H1 (cell line): ENCODE data around the gene HES3. TPM values are rescaled to one million over a fixed set of nuclear protein-coding genes. Genes with fewer than 3 reads are reported as not detected.
A peak's percentile ranks its signal among the peaks of the same experiment; 100 is the strongest.

Source experiments
- CTCF ChIA-PET: fragments of 300-600 bp; sonication (Branson Sonifier 250); formaldehyde crosslinking; loops from one replicate; lab custom pipeline; 2021; ENCODE audit not compliant: partially characterized antibody; lab: Charles Lee
- POLR2A ChIA-PET: fragments of 300-600 bp; sonication (Branson Sonifier 250); formaldehyde crosslinking; loops from one replicate; lab custom pipeline; 2021; ENCODE audit warnings: inconsistent platforms; ENCODE audit not compliant: partially characterized antibody; lab: Charles Lee
- DNase-seq, 2 experiments: peaks; one replicate each; pipeline versions ENCODE4 v3.0.0 to v3.0.0-alpha.2; 2010 to 2022; ENCODE audit warnings: low spot score in 2 of 2, low read depth in 1 of 2, mixed read lengths in 1 of 2
- FAIRE-seq: peaks from 2 replicates; lab custom pipeline; 2011; peaks lifted over from hg19 to GRCh38; lab: Jason Lieb, UNC
- H2AFZ ChIP-seq: 2 replicates; pipeline ENCODE4 v1.8.1; 2012; ENCODE audit warnings: low read length, inconsistent platforms
- H2AK5ac ChIP-seq: 2 replicates; pipeline ENCODE4 v1.6.1; 2013; ENCODE audit warnings: low read depth, low read length
- H2BK120ac ChIP-seq: replicated peaks from 2 replicates; pipeline ENCODE3; 2013; ENCODE audit warnings: low read depth, low read length, inconsistent platforms
- H2BK12ac ChIP-seq: 2 replicates; pipeline ENCODE4 v1.6.1; 2013; ENCODE audit warnings: low read depth, low read length
- H2BK15ac ChIP-seq: 2 replicates; pipeline ENCODE4 v1.6.1; 2013; ENCODE audit warnings: low read length
- H2BK20ac ChIP-seq: 2 replicates; pipeline ENCODE4 v1.6.1; 2013; ENCODE audit warnings: low read length
- H2BK5ac ChIP-seq: 2 replicates; pipeline ENCODE4 v1.6.1; 2013; ENCODE audit warnings: low read depth, low read length
- H3K14ac ChIP-seq: 2 replicates; pipeline ENCODE4 v1.6.1; 2013; ENCODE audit warnings: inconsistent platforms; ENCODE audit not compliant: insufficient read length
- H3K18ac ChIP-seq: 2 replicates; pipeline ENCODE4 v1.6.1; 2013; ENCODE audit warnings: low read length; ENCODE audit errors: extremely low read depth
- H3K23ac ChIP-seq: 2 replicates; pipeline ENCODE4 v1.6.1; 2013; ENCODE audit warnings: inconsistent platforms; ENCODE audit not compliant: insufficient read length
- H3K23me2 ChIP-seq: 2 replicates; pipeline ENCODE4 v1.6.1; 2013; ENCODE audit warnings: low read depth, low read length
- H3K27ac ChIP-seq: 2 replicates; pipeline ENCODE4 v1.6.1; 2011; ENCODE audit warnings: low read depth, low read length, inconsistent platforms
- H3K27me3 ChIP-seq, 4 experiments: replicated peaks in 1 of 4; 1 replicate in 1 of 4; 2 replicates in 3 of 4; pipeline versions ENCODE4 v1.6.1 to v1.8.1; 2011 to 2013; ENCODE audit warnings: low read length in 3 of 4, mild to moderate bottlenecking in 3 of 4, inconsistent platforms in 2 of 4, mixed read lengths in 2 of 4, moderate library complexity in 1 of 4; ENCODE audit not compliant: control insufficient read depth in 3 of 4, insufficient read depth in 3 of 4; ENCODE audit errors: extremely low read depth in 1 of 4
- H3K36me3 ChIP-seq, 4 experiments: 2 replicates each; pipeline versions ENCODE4 v1.6.1 to v1.8.1; 2011 to 2013; ENCODE audit warnings: mild to moderate bottlenecking in 4 of 4, low read length in 3 of 4, moderate library complexity in 2 of 4, control low read depth in 1 of 4, inconsistent platforms in 1 of 4; ENCODE audit not compliant: insufficient read depth in 4 of 4, control insufficient read depth in 2 of 4
- H3K4ac ChIP-seq: replicated peaks from 2 replicates; pipeline ENCODE3; 2013; ENCODE audit warnings: low read length, low read depth, mixed read lengths, inconsistent platforms; ENCODE audit not compliant: insufficient read length
- H3K4me1 ChIP-seq, 4 experiments: replicated peaks in 1 of 4; 1 replicate in 1 of 4; 2 replicates in 3 of 4; pipeline versions ENCODE4 v1.6.1 to v1.8.1; 2011 to 2013; ENCODE audit warnings: low read length in 3 of 4, inconsistent platforms in 2 of 4, mixed read lengths in 1 of 4; ENCODE audit not compliant: insufficient read depth in 4 of 4, control insufficient read depth in 3 of 4
- H3K4me2 ChIP-seq, 2 experiments: 2 replicates each; pipeline versions ENCODE4 v1.6.1 to v1.8.1; 2011 to 2013; ENCODE audit warnings: low read depth in 2 of 2, low read length in 2 of 2, control low read depth in 1 of 2, inconsistent platforms in 1 of 2, mild to moderate bottlenecking in 1 of 2; ENCODE audit not compliant: insufficient read depth in 1 of 2
- H3K4me3 ChIP-seq, 4 experiments: fragments of 200-600, 300-600 bp in 1 of 4; sonication (generic), shearing (Covaris generic), sonication (Bioruptor Twin) in 1 of 4; 2 replicates each; pipeline versions ENCODE4 v1.5.1 to v1.8.1; 2011 to 2016; ENCODE audit warnings: low read length in 4 of 4, low read depth in 3 of 4, control low read depth in 2 of 4, inconsistent platforms in 2 of 4, mild to moderate bottlenecking in 2 of 4, mixed read lengths in 1 of 4, moderate library complexity in 1 of 4; ENCODE audit not compliant: insufficient read depth in 2 of 4; ENCODE audit errors: extremely low read depth in 1 of 4
- H3K56ac ChIP-seq: replicated peaks from 2 replicates; pipeline ENCODE3; 2013; ENCODE audit warnings: low read depth, mild to moderate bottlenecking, mixed read lengths, low read length, inconsistent platforms; ENCODE audit not compliant: insufficient read length
- H3K79me1 ChIP-seq: 2 replicates; pipeline ENCODE4 v1.6.1; 2013; ENCODE audit warnings: low read depth, low read length, control low read depth
- H3K79me2 ChIP-seq, 2 experiments: 2 replicates each; pipeline versions ENCODE4 v1.6.1 to v1.8.1; 2012 to 2013; ENCODE audit warnings: low read length in 2 of 2, mild to moderate bottlenecking in 2 of 2, inconsistent platforms in 1 of 2; ENCODE audit not compliant: insufficient read depth in 2 of 2, control insufficient read depth in 1 of 2
- H3K9ac ChIP-seq, 4 experiments: replicated peaks in 1 of 4; 1 replicate in 1 of 4; 2 replicates in 3 of 4; pipeline versions ENCODE4 v1.6.1 to v1.8.1; 2011 to 2013; ENCODE audit warnings: low read depth in 3 of 4, low read length in 3 of 4, control low read depth in 2 of 4, mild to moderate bottlenecking in 2 of 4, moderate library complexity in 2 of 4, inconsistent platforms in 1 of 4; ENCODE audit errors: extremely low read depth in 1 of 4
- H3K9me3 ChIP-seq, 2 experiments: 2 replicates each; pipeline versions ENCODE4 v1.6.1 to v1.8.1; 2012 to 2013; ENCODE audit warnings: mild to moderate bottlenecking in 2 of 2, moderate library complexity in 2 of 2, control low read depth in 1 of 2, inconsistent platforms in 1 of 2, low read depth in 1 of 2, low read length in 1 of 2, mixed read lengths in 1 of 2; ENCODE audit not compliant: insufficient read depth in 2 of 2
- H4K20me1 ChIP-seq, 2 experiments: replicated peaks in 1 of 2; 2 replicates each; pipeline versions ENCODE3 to v1.8.1; 2011 to 2013; ENCODE audit warnings: inconsistent platforms in 2 of 2, low read length in 2 of 2, mild to moderate bottlenecking in 1 of 2; ENCODE audit not compliant: insufficient read depth in 2 of 2, control insufficient read depth in 1 of 2
- H4K5ac ChIP-seq: 2 replicates; pipeline ENCODE4 v1.6.1; 2013; ENCODE audit warnings: low read length, low read depth, mixed read lengths, inconsistent platforms; ENCODE audit not compliant: insufficient read length
- H4K8ac ChIP-seq: 2 replicates; pipeline ENCODE4 v1.8.0; 2013; ENCODE audit warnings: mild to moderate bottlenecking, moderate library complexity, low read length, inconsistent platforms; ENCODE audit not compliant: insufficient read depth; ENCODE audit errors: extremely low read depth
- H4K91ac ChIP-seq: replicated peaks from 2 replicates; pipeline ENCODE3; 2013; ENCODE audit warnings: low read length, mixed read lengths, inconsistent platforms; ENCODE audit not compliant: insufficient read length
- ASH2L ChIP-seq: fragments of 200-600, 300-600 bp; sonication (generic); IDR thresholded peaks from one replicate; pipeline ENCODE4 v1.7.1; 2017; ENCODE audit warnings: low read length
- BCL11A ChIP-seq, 2 experiments: IDR thresholded peaks; one replicate each; pipeline ENCODE4 v1.6.1; 2011; ENCODE audit warnings: low read depth in 2 of 2, low read length in 2 of 2, mild to moderate bottlenecking in 2 of 2
- BRCA1 ChIP-seq: IDR thresholded peaks from 2 replicates; pipeline ENCODE4 v1.6.1; 2012; ENCODE audit warnings: low read depth, low read length, improper control_type of control experiment
- NANOG ChIP-seq: IDR thresholded peaks from 2 replicates; pipeline ENCODE4 v1.6.1; 2011; ENCODE audit warnings: low read length, low read depth, mild to moderate bottlenecking, inconsistent platforms; ENCODE audit not compliant: insufficient read depth, poor library complexity, severe bottlenecking
- NRF1 ChIP-seq: IDR thresholded peaks from 2 replicates; pipeline ENCODE4 v1.6.1; 2011; ENCODE audit warnings: mild to moderate bottlenecking, low read depth, low read length, improper control_type of control experiment
- SP2 ChIP-seq: IDR thresholded peaks from 2 replicates; pipeline ENCODE4 v1.6.1; 2012; ENCODE audit warnings: mild to moderate bottlenecking, low read length, inconsistent platforms
- WGBS, 2 experiments: shearing (Covaris generic) in 1 of 2; methylation state at CpG; one replicate each; pipeline versions ENCODE4 v1.1.6 to v1.1.7; 2013 to 2015; ENCODE audit warnings: low lambda C conversion rate in 2 of 2, mixed read lengths in 2 of 2, inconsistent platforms in 1 of 2, low coverage in 1 of 2, missing lambda C conversion rate in 1 of 2; ENCODE audit not compliant: insufficient replicate concordance in 2 of 2, insufficient coverage in 1 of 2, insufficient read length in 1 of 2; ENCODE audit errors: extremely low coverage in 1 of 2, missing lambda C conversion rate in 1 of 2; 5-methylcytosine and 5-hydroxymethylcytosine counted together
- polyA plus RNA-seq, 7 experiments: library from polyadenylated mRNA; depleted of rRNA in 3 of 7; stranded (reverse) in 5 of 7; unstranded in 2 of 7; fragments of >200 nt in 5 of 7; fragments of 200-250 nt in 2 of 7; gene quantifications; 1 replicate in 5 of 7; 2 replicates in 1 of 7; 4 replicates in 1 of 7; pipeline versions ENCODE4 v1.2.1 to v1.2.3, GENCODE V29; 2011 to 2013; ENCODE audit warnings: missing spikeins in 2 of 7, mixed read lengths in 2 of 7
- total RNA-seq: library from RNA; stranded (reverse); fragmentation: NEBNext Ultra II Directional; extraction: Animal tissue kit (Norgen Biotek cat#: 25700); gene quantifications from 2 replicates; pipeline ENCODE4 v1.2.1, GENCODE V29; 2021
- TF ChIP-seq, protein P1 (sequence below): IDR thresholded peaks from 2 replicates; pipeline ENCODE4 v1.6.1; 2011; ENCODE audit warnings: low read length, improper control_type of control experiment

HES3 gene
- total and polyA plus RNA-seq, 2 of the 8 experiments (the other 6 are each of a cell fraction or from before 2014, with no cell fraction given), result 38.8 to 54.3 TPM

DNA sequence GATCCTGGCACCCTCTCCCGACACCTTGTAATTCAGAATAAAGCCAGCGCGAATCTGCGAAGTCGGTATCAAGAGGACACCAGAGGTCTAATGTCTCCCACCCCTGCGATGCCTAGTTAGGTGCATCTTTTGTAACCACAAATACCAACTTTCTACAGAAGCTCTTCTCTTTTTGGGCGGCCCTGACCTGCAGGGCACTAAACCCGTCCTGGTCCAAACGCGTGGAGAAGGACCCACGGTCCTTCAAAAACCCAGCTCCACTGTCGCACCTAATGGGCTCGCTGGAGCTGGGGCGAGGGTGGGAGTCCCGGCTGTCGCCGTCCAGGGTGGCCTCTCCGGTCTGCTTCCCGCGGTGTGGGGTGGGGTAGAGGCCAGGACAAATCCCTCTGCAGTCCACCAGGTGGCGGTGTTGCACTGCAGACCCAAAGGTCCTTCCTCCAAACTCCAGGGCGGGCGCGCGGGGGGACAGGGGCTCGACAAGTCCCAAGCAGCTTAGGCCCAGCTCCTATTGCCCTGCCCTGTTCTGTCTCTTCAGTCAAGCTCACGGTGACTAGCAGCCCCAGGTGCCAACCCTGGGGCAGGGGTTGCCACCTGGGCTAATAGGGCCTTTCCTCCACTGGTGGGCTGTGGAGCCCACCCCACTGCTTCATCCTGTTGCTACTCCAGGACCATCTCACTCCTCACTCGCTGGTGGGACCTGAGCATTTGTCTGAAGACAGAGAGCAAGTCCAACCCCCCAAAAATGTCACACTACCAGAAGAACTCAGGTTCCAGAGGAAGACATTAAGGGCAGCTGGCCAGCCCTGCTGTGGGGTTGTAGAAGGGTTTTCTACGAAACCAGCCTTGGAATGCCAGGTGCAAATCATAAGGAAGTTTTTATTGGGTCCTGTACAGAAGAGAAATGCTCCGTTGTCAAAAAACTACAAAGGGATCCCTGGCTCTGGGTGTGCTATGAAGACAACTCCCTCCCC is 2.8 kb downstream of the HES3 start:
- Histone ChIP-seq H2AK5ac (no peak overlapping the region), H3K27ac (no peak overlapping the region), H2BK120ac (no peak overlapping the region), H3K79me1 (no peaks in the 10 kb centered on the region), H3K9ac (no peak overlapping the region), H3K56ac (no peak overlapping the region), H3K27me3 (peaks cover 18 to 48% (median 37%) of the 10 kb centered on the region in 4 experiments), H3K23ac (no peak overlapping the region), H3K4me2 (peak overlapping the region; percentile 18 to 92), H3K4me3 (peak overlapping the region; percentile 59 to 91 (median 80)), H4K8ac (no peak overlapping the region), H4K91ac (no peak overlapping the region), H4K20me1 (peaks cover 9 to 26% of the 10 kb centered on the region in 2 experiments), H2AFZ (no peak overlapping the region), H3K4ac (no peak overlapping the region), H3K23me2 (peaks cover 23% of the 10 kb centered on the region; the same call in 1 of the 2 replicates), H2BK20ac (no peak overlapping the region), H4K5ac (no peak overlapping the region), H3K9me3 (no peaks in the 10 kb centered on the region), H3K4me1 (peaks cover 4 to 28% (median 21%) of the 10 kb centered on the region in 4 experiments), H3K79me2 (no peaks in the 10 kb centered on the region; a peak in 1 of 4 replicates), H3K14ac (no peak overlapping the region), H2BK5ac (peak overlapping the region; percentile 56; the same call in 1 of the 2 replicates), H3K18ac (peak overlapping the region; percentile 60; the same call in 1 of the 2 replicates), H2BK12ac (no peak overlapping the region; the same call in 1 of the 2 replicates), H2BK15ac (peak overlapping the region; percentile 4; the same call in 1 of the 2 replicates), H3K36me3 (no peaks in the 10 kb centered on the region)
- WGBS, 2 experiments, result 17% methylated on average over 30 of the region's 30 CpGs; no CpG with 5 or more reads in 1 of the 2 experiments
- DNase-seq, result peak in 1 of 2 experiments; percentile 96
- ChIA-PET CTCF (interaction anchor here (0.6 to 19.1 kb wide), 59 partner anchors 9 to 1659 kb away, joined by 3 to 353 read pairs (median 4); partner anchors contain the start of genes ACOT7, GPR153, ICMT and RNF207), POLR2A (interaction anchor here (0.7 to 9.3 kb wide), 28 partner anchors 9 to 318 kb away, joined by 3 to 64 read pairs (median 3); partner anchors contain the start of genes GPR153, ICMT, RNF207 and RPL22)
- FAIRE-seq, result no peak
- TF ChIP-seq NANOG (peak; percentile 30), SP2 (no peak), BRCA1 (no peak), NRF1 (no peak), BCL11A (IDR thresholded peaks at IDR 0.05; ENCODE audit: low read depth in 2 of 2, low read length in 2 of 2) (no peak), ASH2L (no peak)
- TF ChIP-seq, protein P1, sequence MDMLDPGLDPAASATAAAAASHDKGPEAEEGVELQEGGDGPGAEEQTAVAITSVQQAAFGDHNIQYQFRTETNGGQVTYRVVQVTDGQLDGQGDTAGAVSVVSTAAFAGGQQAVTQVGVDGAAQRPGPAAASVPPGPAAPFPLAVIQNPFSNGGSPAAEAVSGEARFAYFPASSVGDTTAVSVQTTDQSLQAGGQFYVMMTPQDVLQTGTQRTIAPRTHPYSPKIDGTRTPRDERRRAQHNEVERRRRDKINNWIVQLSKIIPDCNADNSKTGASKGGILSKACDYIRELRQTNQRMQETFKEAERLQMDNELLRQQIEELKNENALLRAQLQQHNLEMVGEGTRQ, result no peak
